Activated T-helper 2 cell treated with anti-CD3 and anti-CD28 coated beads, Interferon-gamma antibody, Interleukin-2, Interleukin-4, amounts not matched to agents 10 μg/mL and 5 μg/mL and 100 μg/mL, durations not matched to agents 14 hours and 24 hours and 36 hours (primary cell): ENCODE data around the gene ACIN1. TPM values are rescaled to one million over a fixed set of nuclear protein-coding genes. Genes with fewer than 3 reads are reported as not detected.

Experiments
- DNase-seq: peaks from one replicate; pipeline ENCODE4 v3.0.0; 2021; ENCODE audit warnings: low spot score
- H3K27ac Mint-ChIP-seq: one replicate; pipeline ENCODE4 v1.8.0; 2021; ENCODE audit warnings: mixed read lengths
- H3K27me3 Mint-ChIP-seq: one replicate; pipeline ENCODE4 v1.8.0; 2021; ENCODE audit warnings: low read depth, mixed read lengths
- H3K36me3 Mint-ChIP-seq: one replicate; pipeline ENCODE4 v1.8.0; 2021; ENCODE audit warnings: low read depth, mixed read lengths
- H3K4me1 Mint-ChIP-seq: one replicate; pipeline ENCODE4 v1.8.0; 2021; ENCODE audit warnings: low read depth, mixed read lengths
- H3K4me3 Mint-ChIP-seq: one replicate; pipeline ENCODE4 v1.8.0; 2021; ENCODE audit warnings: low read depth, mild to moderate bottlenecking, moderate library complexity, mixed read lengths
- H3K9me3 Mint-ChIP-seq: one replicate; pipeline ENCODE4 v1.8.0; 2021; ENCODE audit warnings: mixed read lengths
- intact Hi-C: fragments of 100-400 bp; cut with micrococcal nuclease; formaldehyde crosslinking; loops from one replicate; pipeline ENCODE4 v1.15.1; 2023
- total RNA-seq: library from RNA; stranded (reverse); gene quantifications from 2 replicates; pipeline ENCODE4 v1.2.3, GENCODE V29; 2022

ACIN1 gene
- total RNA-seq, 1 donor from 2014 or later = 213 TPM

DNA sequence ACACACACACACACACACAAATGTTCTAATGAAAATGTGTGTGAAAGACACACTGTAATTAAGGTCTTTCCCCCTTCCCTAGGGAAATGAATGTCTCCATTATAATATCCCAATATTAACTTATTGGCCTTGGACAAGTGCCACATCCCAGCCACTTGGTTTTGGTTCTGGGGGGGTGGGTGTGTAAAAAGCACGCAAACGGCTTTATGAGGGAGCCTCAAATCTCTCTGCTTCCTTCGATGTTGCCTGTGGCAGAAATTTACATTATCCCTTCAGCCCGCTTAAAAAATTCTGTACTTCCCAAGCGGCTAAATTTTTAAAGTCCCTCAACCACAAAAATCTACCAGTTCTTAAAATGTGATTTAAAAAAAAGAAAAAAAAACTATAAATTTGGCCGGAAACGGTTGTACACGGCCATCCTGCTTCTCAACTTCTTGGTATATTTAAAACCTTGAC is 85.4 kb downstream of the ACIN1 start:
- Mint-ChIP-seq H3K27ac (peak overlapping the region; percentile 96), H3K4me1 (peaks cover 38% of the 10 kb centered on the region), H3K4me3 (peak overlapping the region; percentile 93), H3K27me3 (no peaks in the 10 kb centered on the region), H3K36me3 (no peaks in the 10 kb centered on the region), H3K9me3 (no peaks in the 10 kb centered on the region)
- no peak for DNase-seq
- intact Hi-C loops = loop anchor here (5.0 to 10.0 kb wide), 2 partner anchors 48 to 295 kb away; partner anchors contain the start of genes BCL2L2, CDH24 and PPP1R3E

DNA sequence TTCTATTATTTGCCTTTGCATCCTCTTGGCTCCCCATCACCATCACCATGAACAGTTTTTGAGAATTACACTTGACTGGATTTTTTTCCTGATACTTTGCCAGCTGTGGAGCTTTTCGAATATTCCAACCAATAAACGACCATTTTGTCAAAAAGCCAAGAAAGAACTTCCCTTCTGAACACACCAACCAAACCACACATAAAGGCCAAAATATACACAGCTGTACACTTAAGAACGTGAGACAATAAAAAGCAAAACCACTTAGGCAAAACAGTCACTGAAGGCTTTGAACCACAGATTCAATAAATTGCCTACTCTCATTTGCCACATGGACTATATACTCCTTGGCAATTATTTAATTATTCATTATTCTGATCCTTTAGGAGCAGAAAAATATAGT is 86.1 kb downstream of the ACIN1 start:
- no peaks in the 10 kb centered on the region for H3K9me3 Mint-ChIP-seq
- no peaks in the 10 kb centered on the region for H3K27me3 Mint-ChIP-seq
- H3K36me3 Mint-ChIP-seq = no peaks in the 10 kb centered on the region
- DNase-seq = no peak
- intact Hi-C loops = loop anchor here (5.0 to 10.0 kb wide), 2 partner anchors 48 to 296 kb away; partner anchors contain the start of genes BCL2L2, CDH24 and PPP1R3E
- peak overlapping the region; percentile 98 for H3K27ac Mint-ChIP-seq
- peak overlapping the region; percentile 93 for H3K4me3 Mint-ChIP-seq
- peaks cover 38% of the 10 kb centered on the region for H3K4me1 Mint-ChIP-seq

Other genes starting within 250 kb of the ACIN1 start
- gene LRP10, start 223.4 kb downstream of the ACIN1 start, total RNA-seq = 38.9 and 40.5 TPM in 2 replicates
- gene REM2, start 211.9 kb downstream of the ACIN1 start, total RNA-seq = 0.28 and 0.30 TPM in 2 replicates
- 77.3 and 81.1 TPM in 2 replicates for gene RBM23, start 176.0 kb downstream of the ACIN1 start, total RNA-seq
- gene PRMT5, start 165.8 kb downstream of the ACIN1 start, total RNA-seq = 147 and 152 TPM in 2 replicates
- gene HAUS4, start 138.0 kb downstream of the ACIN1 start, total RNA-seq = 63.5 and 65.5 TPM in 2 replicates
- 1.5 and 2.1 TPM in 2 replicates for gene AJUBA, start 112.6 kb downstream of the ACIN1 start, total RNA-seq
- gene C14orf93, start 85.0 kb downstream of the ACIN1 start, total RNA-seq = 9.1 and 9.2 TPM in 2 replicates
- 124 and 134 TPM in 2 replicates for gene PSMB5, start 60.2 kb downstream of the ACIN1 start, total RNA-seq
- gene PSMB11, start 52.9 kb downstream of the ACIN1 start, total RNA-seq = not detected in 2 replicates
- gene CDH24, start 37.6 kb downstream of the ACIN1 start, total RNA-seq = 1.4 and 2.1 TPM in 2 replicates
- 57.7 and 65.2 TPM in 2 replicates for gene C14orf119, start 369 bp upstream of the ACIN1 start, total RNA-seq
- gene CIROP, start 9.9 kb upstream of the ACIN1 start, total RNA-seq = not detected in 2 replicates
- not detected in 2 replicates for gene CEBPE, start 24.1 kb upstream of the ACIN1 start, total RNA-seq
- gene SLC7A8, start 88.5 kb upstream of the ACIN1 start, total RNA-seq = 5.3 and 5.4 TPM in 2 replicates
- not detected in 2 replicates for gene RNF212B, start 142.8 kb upstream of the ACIN1 start, total RNA-seq
- gene HOMEZ, start 191.0 kb upstream of the ACIN1 start, total RNA-seq = 13.3 and 13.7 TPM in 2 replicates
- 20.3 and 21.3 TPM in 2 replicates for gene PPP1R3E, start 207.7 kb upstream of the ACIN1 start, total RNA-seq
- 9.3 and 10.1 TPM in 2 replicates for gene BCL2L2, start 211.7 kb upstream of the ACIN1 start, total RNA-seq
- 241 and 259 TPM in 2 replicates for gene PABPN1, start 226.3 kb upstream of the ACIN1 start, total RNA-seq